ENCODE results near the gene TYW5.

The TYW5 gene

DNA sequence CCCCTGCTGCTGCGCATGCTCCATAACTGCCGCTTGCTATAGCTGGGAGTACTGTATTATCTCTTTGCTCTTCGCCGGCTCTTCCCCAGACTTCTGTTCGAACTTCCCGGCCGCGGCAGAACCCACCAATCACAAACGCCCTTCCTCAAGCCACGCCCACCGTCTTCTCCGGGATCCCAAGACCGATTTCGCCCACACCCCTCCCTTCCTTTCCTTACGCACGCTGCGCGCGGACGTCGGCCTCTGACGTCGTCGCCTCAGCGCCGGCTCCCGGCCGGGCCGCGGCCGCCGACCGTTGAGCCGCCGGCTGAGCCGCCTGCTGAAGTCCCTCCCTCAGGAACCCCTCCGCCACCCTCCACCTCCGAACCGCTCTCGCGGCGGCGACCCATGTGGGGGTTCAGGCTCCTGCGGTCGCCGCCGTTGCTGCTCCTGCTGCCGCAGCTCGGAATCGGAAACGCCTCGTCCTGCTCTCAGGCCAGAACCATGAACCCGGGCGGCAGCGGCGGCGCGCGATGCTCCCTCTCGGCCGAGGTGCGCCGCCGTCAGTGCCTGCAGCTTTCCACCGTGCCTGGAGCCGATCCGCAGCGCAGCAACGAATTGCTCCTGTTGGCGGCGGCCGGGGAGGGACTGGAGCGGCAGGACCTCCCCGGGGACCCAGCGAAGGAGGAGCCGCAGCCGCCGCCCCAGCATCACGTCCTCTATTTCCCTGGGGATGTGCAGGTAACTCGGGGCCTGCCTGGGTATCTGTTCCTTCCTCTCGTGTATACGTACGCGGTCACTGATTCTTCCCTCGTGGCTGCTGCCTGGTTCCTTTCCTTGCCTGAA lies 44.0 kb downstream of the TYW5 start, which contains the start of gene C2orf69:
Gene C2orf69, plus strand, starts transcription at position 242 of the 825 bp plus-strand sequence. Its CDS starts 146 bp downstream, at position 388.
- Histone ChIP-seq H3K4me2 (ENCODE audit: low read depth, low read length, poor library complexity, severe bottlenecking) (peak within 1 kb of the TSS; percentile 97), H3K9me2 (replicated peaks; ENCODE audit: insufficient read depth, low read length) (no peaks in the 10 kb centered on the region), H3K9ac (ENCODE audit: low read length) (peak within 1 kb of the TSS; percentile 94), H3K79me2 (ENCODE audit: insufficient read depth, low read length) (peaks cover 54% of the 10 kb centered on the region), H3K27ac (ENCODE audit: low read depth, low read length) (peak within 1 kb of the TSS; percentile 69), H3K27me3 (ENCODE audit: low read length) (no peaks in the 10 kb centered on the region), H3K36me3 (ENCODE audit: low read length) (peaks cover 22% of the 10 kb centered on the region), H3K4me3 (ENCODE audit: insufficient read depth, low read length, poor library complexity, severe bottlenecking) (peak within 1 kb of the TSS; percentile 97), H3F3A (ENCODE audit: insufficient read depth) (no peaks in the 10 kb centered on the region; the same call in 1 of the 2 replicates), H2AFZ (ENCODE audit: low read depth, low read length, severe bottlenecking) (peak within 1 kb of the TSS; percentile 89), H4K20me1 (ENCODE audit: low read depth, low read length) (peaks cover 3% of the 10 kb centered on the region; the same call in 1 of the 2 replicates), H3K9me3 (ENCODE audit: insufficient read depth, low read length) (peaks cover under 1% of the 10 kb centered on the region; the same call in 1 of the 2 replicates)
- TF ChIP-seq EZH2phosphoT487 (conservative IDR thresholded peaks at IDR 0.05; ENCODE audit: low read length) = no peak
- TF ChIP-seq, protein P1, sequence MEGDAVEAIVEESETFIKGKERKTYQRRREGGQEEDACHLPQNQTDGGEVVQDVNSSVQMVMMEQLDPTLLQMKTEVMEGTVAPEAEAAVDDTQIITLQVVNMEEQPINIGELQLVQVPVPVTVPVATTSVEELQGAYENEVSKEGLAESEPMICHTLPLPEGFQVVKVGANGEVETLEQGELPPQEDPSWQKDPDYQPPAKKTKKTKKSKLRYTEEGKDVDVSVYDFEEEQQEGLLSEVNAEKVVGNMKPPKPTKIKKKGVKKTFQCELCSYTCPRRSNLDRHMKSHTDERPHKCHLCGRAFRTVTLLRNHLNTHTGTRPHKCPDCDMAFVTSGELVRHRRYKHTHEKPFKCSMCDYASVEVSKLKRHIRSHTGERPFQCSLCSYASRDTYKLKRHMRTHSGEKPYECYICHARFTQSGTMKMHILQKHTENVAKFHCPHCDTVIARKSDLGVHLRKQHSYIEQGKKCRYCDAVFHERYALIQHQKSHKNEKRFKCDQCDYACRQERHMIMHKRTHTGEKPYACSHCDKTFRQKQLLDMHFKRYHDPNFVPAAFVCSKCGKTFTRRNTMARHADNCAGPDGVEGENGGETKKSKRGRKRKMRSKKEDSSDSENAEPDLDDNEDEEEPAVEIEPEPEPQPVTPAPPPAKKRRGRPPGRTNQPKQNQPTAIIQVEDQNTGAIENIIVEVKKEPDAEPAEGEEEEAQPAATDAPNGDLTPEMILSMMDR (IDR thresholded peaks at IDR 0.05; ENCODE audit: insufficient read depth, low read length, poor library complexity, severe bottlenecking) = no peak

DNA sequence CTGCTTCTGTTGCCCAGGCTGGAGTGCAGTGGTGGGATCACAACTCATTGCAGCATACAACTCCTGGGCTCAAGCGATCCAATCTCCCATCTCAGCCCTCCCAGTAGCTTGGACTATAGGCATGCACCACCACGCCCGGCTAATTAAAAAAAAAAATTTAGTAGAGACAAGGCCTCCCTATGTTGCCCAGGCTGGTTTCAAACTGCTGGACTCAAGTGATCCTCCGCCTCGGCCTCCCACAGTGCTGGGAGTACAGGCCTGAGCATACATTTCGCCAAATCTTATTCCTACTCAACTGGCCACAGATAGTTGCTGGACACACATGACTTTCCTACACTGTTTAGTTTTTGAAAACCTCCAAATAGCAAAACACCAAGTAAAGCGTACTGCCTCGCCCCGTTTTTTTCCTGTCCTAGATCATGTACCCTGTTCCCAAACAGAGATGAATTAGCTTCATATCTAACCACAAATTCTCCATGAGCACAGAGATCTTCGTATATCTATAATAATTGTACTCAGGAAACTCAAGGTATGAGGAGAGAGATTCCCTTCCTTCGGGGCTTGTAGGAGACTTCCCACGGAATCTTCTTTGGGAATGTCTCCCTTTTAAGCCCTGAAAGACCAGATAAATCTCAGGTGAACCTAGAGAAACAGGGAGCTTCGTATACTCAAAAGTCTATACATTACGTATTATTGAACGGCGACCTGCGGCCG lies 44.8 kb downstream of the TYW5 start:
- Histone ChIP-seq H4K20me1 (ENCODE audit: low read depth, low read length) (peaks cover 3% of the 10 kb centered on the region; the same call in 1 of the 2 replicates), H3K79me2 (ENCODE audit: insufficient read depth, low read length) (peaks cover 46% of the 10 kb centered on the region), H2AFZ (ENCODE audit: low read depth, low read length, severe bottlenecking) (peak overlapping the region; percentile 89), H3K4me3 (ENCODE audit: insufficient read depth, low read length, poor library complexity, severe bottlenecking) (peak overlapping the region; percentile 97), H3K9me3 (ENCODE audit: insufficient read depth, low read length) (no peaks in the 10 kb centered on the region), H3K9me2 (replicated peaks; ENCODE audit: insufficient read depth, low read length) (no peaks in the 10 kb centered on the region), H3K27ac (ENCODE audit: low read depth, low read length) (peak overlapping the region; percentile 61), H3F3A (ENCODE audit: insufficient read depth) (no peaks in the 10 kb centered on the region; the same call in 1 of the 2 replicates), H3K4me2 (ENCODE audit: low read depth, low read length, poor library complexity, severe bottlenecking) (peak overlapping the region; percentile 90), H3K9ac (ENCODE audit: low read length) (peak overlapping the region; percentile 94), H3K27me3 (ENCODE audit: low read length) (no peaks in the 10 kb centered on the region), H3K36me3 (ENCODE audit: low read length) (peaks cover 15% of the 10 kb centered on the region)
- TF ChIP-seq, protein P1 (IDR thresholded peaks at IDR 0.05; ENCODE audit: insufficient read depth, low read length, poor library complexity, severe bottlenecking) = no peak
- no peak for TF ChIP-seq EZH2phosphoT487 (conservative IDR thresholded peaks at IDR 0.05; ENCODE audit: low read length)

DNA sequence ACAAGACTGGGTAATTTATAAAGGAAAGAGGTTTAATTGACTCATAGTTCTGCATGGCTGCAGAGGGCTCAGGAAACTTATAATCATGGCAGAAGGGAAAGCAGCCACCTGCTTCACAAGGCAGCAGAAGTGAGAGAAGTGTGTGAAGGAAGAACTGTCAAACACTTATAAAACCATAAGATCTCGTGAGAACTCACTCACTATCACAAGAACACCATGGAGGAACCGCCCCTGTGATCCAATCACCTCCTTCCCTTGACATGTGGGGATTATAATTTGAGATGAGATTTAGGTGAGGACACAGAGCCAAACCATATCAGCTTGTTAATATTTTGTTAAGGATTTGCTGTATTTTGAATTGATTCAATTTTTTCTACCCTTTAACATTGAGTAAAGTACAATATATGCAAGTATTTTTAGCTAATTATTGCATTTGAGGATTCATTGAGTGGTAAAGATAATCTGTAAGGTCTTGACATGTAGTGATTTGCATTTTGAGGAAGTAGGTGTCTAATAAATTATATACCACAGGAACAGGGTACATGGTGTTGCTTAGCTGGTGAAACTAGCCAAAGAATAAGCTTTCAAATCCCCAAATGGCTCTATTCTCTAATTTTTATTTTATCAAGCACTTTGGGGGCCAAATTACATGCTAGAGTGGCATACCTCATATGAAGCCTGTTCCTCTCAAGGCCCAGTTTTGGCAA lies 48.1 kb downstream of the TYW5 start:
- Histone ChIP-seq H3K27ac (ENCODE audit: low read depth, low read length) (no peak overlapping the region), H3K4me2 (ENCODE audit: low read depth, low read length, poor library complexity, severe bottlenecking) (peak overlapping the region; percentile 9)

More for the DNA sequence above, 48.1 kb downstream of the TYW5 start:
- Histone ChIP-seq H3K9me3 (ENCODE audit: insufficient read depth, low read length) (no peaks in the 10 kb centered on the region), H3K9ac (ENCODE audit: low read length) (no peak overlapping the region), H4K20me1 (ENCODE audit: low read depth, low read length) (no peaks in the 10 kb centered on the region; the same call in 1 of the 2 replicates), H3F3A (ENCODE audit: insufficient read depth) (no peaks in the 10 kb centered on the region; the same call in 1 of the 2 replicates), H2AFZ (ENCODE audit: low read depth, low read length, severe bottlenecking) (no peak overlapping the region), H3K79me2 (ENCODE audit: insufficient read depth, low read length) (peaks cover 17% of the 10 kb centered on the region), H3K36me3 (ENCODE audit: low read length) (no peaks in the 10 kb centered on the region), H3K4me3 (ENCODE audit: insufficient read depth, low read length, poor library complexity, severe bottlenecking) (no peak overlapping the region), H3K27me3 (ENCODE audit: low read length) (no peaks in the 10 kb centered on the region), H3K9me2 (replicated peaks; ENCODE audit: insufficient read depth, low read length) (no peaks in the 10 kb centered on the region)
- TF ChIP-seq, protein P1 (IDR thresholded peaks at IDR 0.05; ENCODE audit: insufficient read depth, low read length, poor library complexity, severe bottlenecking) = no peak
- no peak for TF ChIP-seq EZH2phosphoT487 (conservative IDR thresholded peaks at IDR 0.05; ENCODE audit: low read length)

Measured in SU-DHL-6 (cell line).